Effector memory CD8-positive, alpha-beta T cell (primary cell): ENCODE measurements around the gene PIGH.
"Not testable (repeated sequence)": the region's sequence is repeated elsewhere in the genome, so short reads cannot be mapped to it uniquely, and the experiment has no call there.

Experiments used
- ATAC-seq: fragments of 150-1000 bp; cut with Tn5 transposase; replicated peaks from 2 replicates; pipeline ENCODE4 v1.10.0; 2021; ENCODE audit warnings: mild to moderate bottlenecking, moderate library complexity
- DNase-seq, 3 experiments: peaks; one replicate each; pipeline ENCODE4 v3.0.0; 2021
- H3K27ac Mint-ChIP-seq, 2 donors: one replicate each; pipeline ENCODE4 v1.8.0; 2022; ENCODE audit warnings: mild to moderate bottlenecking in 2 of 2, mixed read lengths in 2 of 2, moderate library complexity in 2 of 2
- H3K27me3 Mint-ChIP-seq, 2 donors: one replicate each; pipeline ENCODE4 v1.8.0; 2022; ENCODE audit warnings: mixed read lengths in 2 of 2
- H3K36me3 Mint-ChIP-seq: one replicate; pipeline ENCODE4 v1.8.0; 2022; ENCODE audit warnings: mild to moderate bottlenecking, moderate library complexity, mixed read lengths; ENCODE audit not compliant: insufficient read depth
- H3K4me1 Mint-ChIP-seq, 2 donors: one replicate each; pipeline ENCODE4 v1.8.0; 2022; ENCODE audit warnings: low read depth in 2 of 2, mixed read lengths in 2 of 2
- H3K4me3 Mint-ChIP-seq, 2 donors: one replicate each; pipeline ENCODE4 v1.8.0; 2022; ENCODE audit warnings: mild to moderate bottlenecking in 2 of 2, mixed read lengths in 2 of 2, moderate library complexity in 2 of 2
- H3K9me3 Mint-ChIP-seq, 2 donors: one replicate each; pipeline ENCODE4 v1.8.0; 2022; ENCODE audit warnings: mixed read lengths in 2 of 2

PIGH gene

DNA sequence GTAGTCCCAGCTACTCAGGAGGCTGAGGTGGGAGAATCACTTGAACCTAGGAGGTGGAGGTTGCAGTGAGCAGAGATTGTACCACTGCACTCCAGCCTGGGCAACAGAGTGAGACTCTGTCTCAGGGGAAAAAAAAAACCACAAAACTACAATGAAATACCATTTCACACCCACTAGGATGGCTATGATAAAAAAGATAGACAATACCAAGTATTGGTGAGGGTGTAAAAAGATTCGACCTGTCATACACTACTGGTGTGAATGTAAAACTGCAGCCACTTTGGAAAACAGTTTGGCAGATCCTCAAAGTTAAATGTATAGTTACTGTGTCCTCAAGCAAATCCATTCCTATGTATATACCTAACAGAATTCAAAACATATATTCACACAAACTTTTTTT, 26.1 kb upstream of the PIGH start:
- ATAC-seq, H3K4me3 Mint-ChIP-seq, DNase-seq, H3K27ac Mint-ChIP-seq, H3K9me3 Mint-ChIP-seq, H3K4me1 Mint-ChIP-seq, H3K27me3 Mint-ChIP-seq, H3K36me3 Mint-ChIP-seq: not testable (repeated sequence)

DNA sequence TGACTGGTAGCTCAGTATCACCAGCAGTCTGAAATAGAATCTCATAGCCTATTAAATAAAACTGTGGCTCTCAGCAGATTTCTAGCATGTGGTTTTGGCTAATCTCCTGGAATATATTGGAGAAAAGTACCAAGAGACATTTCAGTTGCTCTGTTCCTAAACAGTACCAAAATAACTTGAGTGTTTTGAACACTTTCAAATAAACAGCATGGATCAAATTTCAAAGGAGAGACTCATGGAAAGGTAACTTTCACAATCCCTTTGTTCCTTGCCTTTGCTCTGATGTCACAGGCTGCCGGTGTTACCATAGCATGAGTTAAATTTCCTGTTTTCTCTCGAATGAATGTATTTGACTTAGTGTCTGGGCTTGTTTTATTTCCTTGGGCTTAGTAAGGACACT, 23.0 kb upstream of the PIGH start:
- no peaks in the 10 kb centered on the region for H3K9me3 Mint-ChIP-seq
- DNase-seq, result no peak
- H3K4me3 Mint-ChIP-seq, result no peak overlapping the region
- no peak overlapping the region for H3K27ac Mint-ChIP-seq
- ATAC-seq, result no peak
- H3K27me3 Mint-ChIP-seq, result peaks cover 0 to 13% of the 10 kb centered on the region in 2 donors
- H3K36me3 Mint-ChIP-seq, result peaks cover 23% of the 10 kb centered on the region
- peaks cover 19 to 22% of the 10 kb centered on the region in 2 donors for H3K4me1 Mint-ChIP-seq

DNA sequence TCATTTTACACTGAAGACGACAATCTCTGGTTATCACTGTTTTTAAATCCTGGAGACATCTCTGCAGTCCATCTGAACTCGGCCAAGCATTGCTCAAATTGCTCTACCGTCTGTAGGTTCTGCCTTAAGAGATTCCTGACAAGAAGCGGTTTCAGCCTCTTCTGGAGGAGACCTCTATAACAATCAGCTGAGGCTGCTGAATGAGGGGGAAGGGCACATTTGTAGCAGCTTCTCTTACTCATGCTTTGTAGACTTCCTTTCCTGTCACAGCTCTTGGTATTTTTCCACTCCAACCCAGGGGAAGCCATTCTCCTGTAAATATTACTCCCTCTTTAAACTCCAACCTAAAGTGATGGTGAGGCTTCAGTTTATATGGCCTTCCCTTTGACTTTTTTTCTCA, 22.6 kb upstream of the PIGH start:
- peaks cover 20% of the 10 kb centered on the region for H3K36me3 Mint-ChIP-seq
- peaks cover 19 to 22% of the 10 kb centered on the region in 2 donors for H3K4me1 Mint-ChIP-seq
- H3K4me3 Mint-ChIP-seq, result no peak overlapping the region
- H3K9me3 Mint-ChIP-seq, result no peaks in the 10 kb centered on the region
- no peak for ATAC-seq
- DNase-seq, result no peak
- H3K27me3 Mint-ChIP-seq, result peaks cover 0 to 13% of the 10 kb centered on the region in 2 donors
- no peak overlapping the region for H3K27ac Mint-ChIP-seq

DNA sequence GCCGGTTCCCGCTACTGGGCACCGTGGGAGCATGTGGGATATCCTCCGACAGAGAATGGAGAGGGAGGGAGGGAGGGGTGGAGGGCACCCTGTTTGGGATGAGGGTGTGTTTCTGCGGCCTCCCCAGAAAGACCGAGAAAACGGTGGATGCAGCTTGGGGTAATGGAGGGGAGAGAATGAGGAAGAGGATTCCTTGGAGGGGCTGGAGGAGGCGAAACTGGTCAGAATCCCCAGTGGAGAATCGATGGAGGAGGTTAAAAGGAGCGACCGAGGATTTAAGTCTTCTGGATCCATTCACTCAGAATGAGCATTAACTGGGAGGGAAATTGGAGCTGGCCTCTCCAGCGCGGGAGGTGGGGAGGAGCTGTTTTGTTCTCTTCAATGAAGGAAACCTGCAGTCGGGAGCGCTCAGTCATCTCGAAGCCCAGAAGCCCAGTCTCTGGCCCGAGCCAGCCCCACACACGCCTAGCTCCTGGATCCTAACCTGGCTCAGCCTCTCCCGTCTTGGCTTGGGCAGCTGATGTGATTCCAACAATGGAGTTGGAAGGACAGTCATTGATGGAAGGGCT, 20.2 kb upstream of the PIGH start:
- Mint-ChIP-seq H3K27ac (peak overlapping the region; percentile 96), H3K9me3 (no peaks in the 10 kb centered on the region), H3K36me3 (peaks cover 20% of the 10 kb centered on the region), H3K4me1 (peaks cover 19 to 22% of the 10 kb centered on the region in 2 donors), H3K27me3 (peaks cover 0 to 13% of the 10 kb centered on the region in 2 donors), H3K4me3 (peak overlapping the region; percentile 91 to 92)
- DNase-seq (no peak), ATAC-seq (no peak)

DNA sequence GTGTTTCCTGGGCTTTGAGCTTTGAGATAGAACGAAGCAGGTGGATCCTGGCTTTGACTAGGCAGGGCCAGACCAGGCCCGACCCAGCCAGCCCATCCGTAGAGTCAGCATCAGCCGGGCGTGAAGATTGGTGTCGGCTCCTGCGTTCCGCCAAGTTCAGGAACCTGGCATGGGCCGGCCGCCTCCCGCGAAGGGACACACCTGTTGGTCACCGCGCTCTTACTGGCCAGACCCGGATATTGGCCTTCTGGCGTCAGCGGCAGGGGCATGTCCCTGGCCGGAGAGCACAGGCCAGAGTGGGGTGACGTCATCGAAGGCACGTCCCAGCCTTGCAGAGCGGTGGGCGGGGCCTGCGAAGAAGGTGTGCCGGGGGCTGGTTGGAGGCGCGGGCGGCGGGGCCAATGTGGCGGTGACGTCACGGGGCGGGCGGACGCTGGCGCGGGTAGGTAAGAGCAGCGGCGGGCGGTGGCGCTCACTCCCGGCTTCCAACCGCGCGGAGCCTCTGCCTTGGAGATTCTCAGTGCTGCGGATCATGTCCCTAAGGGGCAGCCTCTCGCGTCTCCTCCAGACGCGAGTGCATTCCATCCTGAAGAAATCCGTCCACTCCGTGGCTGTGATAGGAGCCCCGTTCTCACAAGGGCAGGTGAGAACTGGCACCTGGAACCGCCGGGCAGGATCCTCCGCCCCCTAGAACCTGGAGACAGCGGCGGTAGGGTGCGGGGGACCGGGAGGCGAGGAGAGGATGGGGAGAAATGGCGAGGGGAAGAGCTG, 19.6 kb upstream of the PIGH start, which contains the start of gene ARG2:
Gene ARG2, plus strand, starts transcription at position 475 of the 771 bp plus-strand sequence. Its CDS starts 58 bp downstream, at position 533.
- H3K4me3 Mint-ChIP-seq, result peak within 1 kb of the TSS; percentile 91 to 92
- H3K27ac Mint-ChIP-seq, result peak within 1 kb of the TSS; percentile 96
- H3K27me3 Mint-ChIP-seq, result peaks cover 0 to 13% of the 10 kb centered on the region in 2 donors
- no peaks in the 10 kb centered on the region for H3K9me3 Mint-ChIP-seq
- DNase-seq, result peak; percentile 95 to 97 (median 97)
- H3K4me1 Mint-ChIP-seq, result peaks cover 19 to 22% of the 10 kb centered on the region in 2 donors
- peak; percentile 87 for ATAC-seq
- peaks cover 20% of the 10 kb centered on the region for H3K36me3 Mint-ChIP-seq

DNA sequence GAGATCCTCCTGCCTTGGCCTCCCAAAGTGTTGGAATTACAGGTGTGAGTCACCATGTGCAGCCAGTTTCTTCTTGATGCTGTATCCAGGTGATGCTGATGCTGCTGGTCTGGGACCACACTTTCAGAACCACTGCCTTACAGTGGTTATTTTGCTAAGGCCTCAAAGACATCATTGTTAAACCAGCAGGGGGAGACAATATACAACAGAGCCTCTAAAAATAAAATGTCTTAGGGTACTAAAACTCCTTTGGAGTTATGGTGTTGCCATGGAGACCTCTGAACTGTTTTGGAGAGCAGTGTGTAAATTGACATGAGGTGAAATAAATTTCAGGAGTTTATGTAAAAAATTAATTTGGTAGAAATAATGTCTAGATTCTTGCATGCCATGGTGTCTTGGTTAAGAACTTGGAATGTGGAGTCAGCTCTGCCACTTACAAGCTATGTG, 18.6 kb upstream of the PIGH start:
- no peaks in the 10 kb centered on the region for H3K9me3 Mint-ChIP-seq
- DNase-seq (peak; percentile 25 to 41 (median 27)), ATAC-seq (peak; percentile 52)

DNA sequence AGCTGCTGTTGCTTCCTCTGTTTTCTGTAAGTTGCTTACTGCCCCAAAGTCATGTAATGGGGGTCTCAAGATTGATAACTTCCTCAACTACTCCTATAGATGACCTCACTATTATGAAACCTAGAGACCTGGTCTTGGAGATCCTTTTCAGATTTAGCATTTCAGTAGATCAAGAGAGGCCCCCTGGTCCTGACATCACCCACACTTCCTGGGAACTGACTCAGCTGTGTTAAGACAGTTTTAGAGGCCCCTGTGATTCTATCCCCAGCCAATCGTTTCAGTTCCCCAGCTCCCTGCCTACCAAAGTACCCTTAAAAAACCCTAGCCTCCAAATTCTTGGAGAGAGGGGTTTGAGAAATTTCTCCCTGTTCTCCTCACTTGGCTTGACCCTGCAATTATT, 10.4 kb upstream of the PIGH start:
- Mint-ChIP-seq H3K9me3 (no peaks in the 10 kb centered on the region), H3K27me3 (peaks cover 5 to 56% of the 10 kb centered on the region in 2 donors), H3K4me3 (no peak overlapping the region), H3K27ac (no peak overlapping the region), H3K36me3 (no peaks in the 10 kb centered on the region), H3K4me1 (no peaks in the 10 kb centered on the region)
- no peak for DNase-seq
- no peak for ATAC-seq

More for the DNA sequence above, 18.6 kb upstream of the PIGH start:
- Mint-ChIP-seq H3K27me3 (peaks cover 0 to 23% of the 10 kb centered on the region in 2 donors), H3K27ac (peak overlapping the region; percentile 96), H3K4me3 (peak overlapping the region; percentile 91 to 92), H3K36me3 (peaks cover 20% of the 10 kb centered on the region), H3K4me1 (peaks cover 19 to 22% of the 10 kb centered on the region in 2 donors)

DNA sequence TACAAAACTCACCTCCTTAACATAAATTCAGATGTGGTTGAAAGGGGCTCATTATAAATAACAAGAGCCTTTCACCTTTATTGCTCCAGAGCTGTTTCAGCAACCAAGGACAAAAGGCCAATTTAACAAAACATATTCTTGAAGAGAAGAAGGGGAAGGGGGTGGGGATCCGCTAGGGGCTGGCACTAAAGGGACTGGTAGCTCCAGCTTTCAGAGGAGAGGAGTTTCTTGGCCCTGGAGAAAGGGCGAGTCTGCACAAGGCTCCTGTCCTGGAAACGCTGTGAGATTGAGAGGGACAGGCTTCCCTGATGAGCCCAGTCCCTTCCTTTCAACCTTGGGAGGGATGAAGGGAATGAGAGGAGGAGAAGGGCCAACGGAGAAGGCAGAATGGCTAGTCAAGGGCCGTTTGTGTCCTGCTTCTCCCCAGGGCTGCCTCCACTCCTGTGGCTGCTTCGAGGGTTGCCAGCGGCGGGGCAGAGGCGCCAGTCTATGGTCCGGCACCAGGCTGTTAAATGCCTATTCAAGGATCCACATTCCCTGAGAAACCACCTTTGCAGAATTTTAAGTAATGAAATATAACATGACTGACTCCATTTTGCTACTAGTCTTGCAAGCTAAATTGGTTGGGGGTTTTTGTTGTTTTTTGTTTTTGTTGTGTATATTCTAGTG, 9.7 kb upstream of the PIGH start:
- Mint-ChIP-seq H3K36me3 (no peaks in the 10 kb centered on the region), H3K27me3 (peaks cover 5 to 56% of the 10 kb centered on the region in 2 donors), H3K4me3 (no peak overlapping the region), H3K4me1 (no peaks in the 10 kb centered on the region), H3K9me3 (no peaks in the 10 kb centered on the region), H3K27ac (no peak overlapping the region)
- ATAC-seq (no peak), DNase-seq (no peak)

DNA sequence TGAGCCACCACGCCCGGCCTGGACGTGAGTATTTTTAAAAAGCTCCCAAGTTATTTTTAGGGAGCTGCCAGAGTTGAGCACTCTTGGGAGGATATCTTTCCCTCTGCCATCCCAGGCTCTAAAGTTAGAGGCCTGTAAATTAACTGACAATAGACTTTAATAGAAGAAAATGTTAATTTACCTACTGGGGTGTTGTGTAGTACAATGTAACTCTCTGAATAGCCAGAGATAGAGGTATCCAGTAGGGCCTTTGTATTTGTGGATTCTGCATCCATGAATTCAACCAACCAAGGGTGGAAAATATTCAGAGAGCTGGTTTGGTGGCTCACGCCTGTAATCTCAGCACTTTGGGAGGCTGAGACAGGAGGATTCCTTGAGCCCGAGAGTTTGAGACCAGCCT, 7.6 kb upstream of the PIGH start:
- DNase-seq, result no peak
- H3K9me3 Mint-ChIP-seq, result no peaks in the 10 kb centered on the region
- no peaks in the 10 kb centered on the region for H3K4me1 Mint-ChIP-seq
- no peak overlapping the region for H3K4me3 Mint-ChIP-seq
- H3K27me3 Mint-ChIP-seq, result peaks cover 5 to 36% of the 10 kb centered on the region in 2 donors
- no peak overlapping the region for H3K27ac Mint-ChIP-seq
- no peak for ATAC-seq
- no peaks in the 10 kb centered on the region for H3K36me3 Mint-ChIP-seq

DNA sequence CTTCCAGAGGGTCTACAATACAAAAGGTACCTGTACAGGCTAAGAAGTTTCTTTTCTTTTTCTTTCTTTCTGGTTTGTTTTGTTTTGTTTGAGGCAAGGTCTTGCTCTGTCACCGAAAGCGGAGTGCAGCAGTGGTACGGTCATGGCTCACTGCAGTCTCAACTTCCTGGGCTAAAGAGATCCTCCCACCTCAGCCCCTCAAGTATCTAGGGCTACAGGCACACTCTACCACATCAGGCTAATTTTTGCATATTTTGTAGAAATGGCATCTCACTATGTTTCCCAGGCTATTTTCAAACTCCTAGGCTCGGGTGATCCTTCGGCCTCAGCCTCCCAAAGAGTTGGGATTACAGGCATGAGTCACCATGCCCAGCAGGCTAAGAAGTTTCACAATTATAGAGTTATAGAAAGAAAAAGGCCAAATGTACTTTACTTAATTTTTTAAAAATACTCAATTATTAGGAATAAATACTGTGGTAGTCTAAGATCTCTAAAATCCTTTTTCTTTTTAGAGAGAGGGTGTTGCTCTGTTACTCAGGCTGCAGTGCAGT, 3.0 kb upstream of the PIGH start:
- H3K4me1 Mint-ChIP-seq, result peaks cover 14 to 19% of the 10 kb centered on the region in 2 donors
- DNase-seq (no peak), ATAC-seq (no peak)
- H3K36me3 Mint-ChIP-seq, result peaks cover 10% of the 10 kb centered on the region
- no peak overlapping the region for H3K27ac Mint-ChIP-seq
- H3K4me3 Mint-ChIP-seq, result no peak overlapping the region
- H3K9me3 Mint-ChIP-seq, result no peaks in the 10 kb centered on the region
- no peaks in the 10 kb centered on the region for H3K27me3 Mint-ChIP-seq

DNA sequence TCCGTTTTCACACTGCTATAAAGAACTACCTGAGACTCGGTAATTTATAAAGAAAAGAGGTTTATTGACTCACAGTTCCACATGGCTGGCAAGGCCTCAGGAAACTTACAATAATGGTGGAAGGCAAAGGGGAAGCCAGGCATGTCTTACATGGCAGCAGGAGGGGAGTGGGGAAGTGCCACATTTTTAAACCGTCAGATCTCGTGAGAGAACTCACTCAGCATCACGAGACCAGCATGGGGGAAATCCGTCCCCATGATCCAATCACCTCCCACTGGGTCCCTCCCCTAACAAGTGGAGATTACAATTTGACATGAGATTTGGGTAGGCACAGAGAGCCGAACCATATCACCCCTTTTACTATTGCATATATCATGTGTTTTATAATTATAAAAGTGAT, 2.0 kb upstream of the PIGH start:
- peak overlapping the region in 1 of 2 donors; percentile 97 for H3K4me3 Mint-ChIP-seq
- DNase-seq, result no peak

DNA sequence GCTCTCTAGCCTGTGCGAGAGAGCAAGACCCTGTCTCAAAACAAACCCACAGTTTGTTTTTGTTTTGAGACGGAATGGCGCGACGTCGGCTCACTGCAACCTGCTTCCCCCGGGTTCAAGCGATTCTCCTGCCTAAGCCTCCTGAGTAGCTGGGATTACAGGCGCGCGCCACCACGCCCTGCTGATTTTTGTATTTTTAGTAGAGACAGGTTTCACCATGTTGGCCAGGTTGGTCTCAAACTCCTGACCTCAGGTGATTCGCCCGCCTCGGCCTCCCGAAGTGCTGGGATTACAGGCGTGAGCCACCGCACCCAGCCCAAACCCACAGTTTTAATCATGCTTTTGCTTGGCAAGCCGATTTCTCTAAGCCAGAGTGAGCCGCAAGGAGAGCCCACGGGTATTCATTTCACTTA, 500 bp upstream of the PIGH start:
- not testable (repeated sequence) for H3K27me3 Mint-ChIP-seq, H3K9me3 Mint-ChIP-seq, ATAC-seq, DNase-seq
- Mint-ChIP-seq H3K36me3 (peaks cover 13% of the 10 kb centered on the region), H3K27ac (peak overlapping the region; percentile 94 to 97), H3K4me1 (peaks cover 19 to 33% of the 10 kb centered on the region in 2 donors), H3K4me3 (peak overlapping the region; percentile 94 to 97)

More for the DNA sequence above, 2.0 kb upstream of the PIGH start:
- H3K27me3 Mint-ChIP-seq, result no peaks in the 10 kb centered on the region
- no peaks in the 10 kb centered on the region for H3K9me3 Mint-ChIP-seq
- peaks cover 16 to 26% of the 10 kb centered on the region in 2 donors for H3K4me1 Mint-ChIP-seq
- H3K36me3 Mint-ChIP-seq, result peaks cover 13% of the 10 kb centered on the region
- H3K27ac Mint-ChIP-seq, result peak overlapping the region in 1 of 2 donors; percentile 25
- ATAC-seq, result no peak

DNA sequence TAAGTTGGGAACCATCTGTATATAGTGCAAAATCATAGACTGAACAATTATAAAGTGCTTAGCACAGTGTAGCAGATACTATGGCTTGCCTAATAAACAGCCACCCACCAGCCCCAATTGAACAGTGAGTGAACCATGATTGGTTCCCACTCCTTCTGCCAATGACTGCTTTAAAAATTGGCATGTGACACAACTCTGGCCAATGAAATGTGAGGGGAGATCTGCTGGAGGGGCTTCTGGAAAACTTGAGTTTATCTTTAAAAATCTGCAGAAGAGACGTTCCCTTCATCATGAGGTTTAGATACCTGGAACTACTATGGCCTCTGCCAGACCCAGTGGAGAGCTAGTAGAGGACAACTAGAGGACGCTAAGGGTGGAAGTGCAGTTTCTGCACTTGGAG, 4.7 kb downstream of the PIGH start:
- no peaks in the 10 kb centered on the region for H3K27me3 Mint-ChIP-seq
- no peak overlapping the region for H3K27ac Mint-ChIP-seq
- H3K9me3 Mint-ChIP-seq, result no peaks in the 10 kb centered on the region
- peaks cover 36% of the 10 kb centered on the region for H3K36me3 Mint-ChIP-seq
- peaks cover 21 to 33% of the 10 kb centered on the region in 2 donors for H3K4me1 Mint-ChIP-seq
- no peak overlapping the region for H3K4me3 Mint-ChIP-seq
- ATAC-seq (no peak), DNase-seq (no peak)
